GM13977 (cell line): ENCODE measurements around the gene MTFR1L.

Experiments used
- DNase-seq: peaks from one replicate; pipeline ENCODE4 v3.0.0; 2012; ENCODE audit warnings: low spot score
- in situ Hi-C: fragments of 300-500 bp; cut with MboI; formaldehyde crosslinking; loops from one replicate; pipeline ENCODE4 v1.12.0; 2022; ENCODE audit warnings: low sequenced_read_pairs, low pct_unique_long_range_greater_than_20kb, mixed read lengths, inconsistent platforms; ENCODE audit not compliant: unreplicated experiment
- TF ChIP-seq, protein P1 (sequence below): IDR thresholded peaks from 2 replicates; pipeline ENCODE4 v1.5.1; 2012; ENCODE audit warnings: mild to moderate bottlenecking, control low read depth; ENCODE audit not compliant: insufficient read depth; ENCODE audit errors: extremely low read depth, missing control alignments

Gene MTFR1L

DNA sequence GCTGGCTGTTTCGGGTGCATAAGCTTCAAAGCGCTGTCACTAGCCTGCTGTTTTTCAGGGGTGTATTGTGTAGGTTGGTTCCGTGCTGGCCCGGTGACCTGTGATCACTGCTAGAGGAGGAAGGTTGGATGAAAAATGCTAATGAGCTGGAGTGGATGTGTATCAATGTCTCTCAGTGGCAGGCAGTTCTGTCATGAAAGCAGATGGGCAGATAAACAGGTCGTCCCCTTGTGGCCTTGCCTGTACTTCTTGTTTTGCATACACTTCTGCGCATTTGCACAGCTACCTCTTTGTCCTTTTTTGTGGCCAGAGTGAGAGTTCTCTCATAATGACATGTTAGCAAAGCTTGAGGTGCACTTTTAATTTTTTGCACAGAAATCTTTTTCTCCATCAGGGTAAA, 16.8 kb upstream of the MTFR1L start:
- in situ Hi-C loops: no loop called here
- TF ChIP-seq, protein P1, sequence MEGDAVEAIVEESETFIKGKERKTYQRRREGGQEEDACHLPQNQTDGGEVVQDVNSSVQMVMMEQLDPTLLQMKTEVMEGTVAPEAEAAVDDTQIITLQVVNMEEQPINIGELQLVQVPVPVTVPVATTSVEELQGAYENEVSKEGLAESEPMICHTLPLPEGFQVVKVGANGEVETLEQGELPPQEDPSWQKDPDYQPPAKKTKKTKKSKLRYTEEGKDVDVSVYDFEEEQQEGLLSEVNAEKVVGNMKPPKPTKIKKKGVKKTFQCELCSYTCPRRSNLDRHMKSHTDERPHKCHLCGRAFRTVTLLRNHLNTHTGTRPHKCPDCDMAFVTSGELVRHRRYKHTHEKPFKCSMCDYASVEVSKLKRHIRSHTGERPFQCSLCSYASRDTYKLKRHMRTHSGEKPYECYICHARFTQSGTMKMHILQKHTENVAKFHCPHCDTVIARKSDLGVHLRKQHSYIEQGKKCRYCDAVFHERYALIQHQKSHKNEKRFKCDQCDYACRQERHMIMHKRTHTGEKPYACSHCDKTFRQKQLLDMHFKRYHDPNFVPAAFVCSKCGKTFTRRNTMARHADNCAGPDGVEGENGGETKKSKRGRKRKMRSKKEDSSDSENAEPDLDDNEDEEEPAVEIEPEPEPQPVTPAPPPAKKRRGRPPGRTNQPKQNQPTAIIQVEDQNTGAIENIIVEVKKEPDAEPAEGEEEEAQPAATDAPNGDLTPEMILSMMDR: no peak
- DNase-seq: peak; percentile 83

- TF ChIP-seq, protein P1: no peak
- no peak for DNase-seq
- in situ Hi-C loops: no loop called here
These were observed 16.4 kb upstream of the MTFR1L start for GRCh38 chr1:25803368-25803767.

GRCh38 chr1:25804244-25804963, 15.3 kb upstream of the MTFR1L start:
- in situ Hi-C loops: no loop called here
- peak; percentile 76 for DNase-seq

DNA sequence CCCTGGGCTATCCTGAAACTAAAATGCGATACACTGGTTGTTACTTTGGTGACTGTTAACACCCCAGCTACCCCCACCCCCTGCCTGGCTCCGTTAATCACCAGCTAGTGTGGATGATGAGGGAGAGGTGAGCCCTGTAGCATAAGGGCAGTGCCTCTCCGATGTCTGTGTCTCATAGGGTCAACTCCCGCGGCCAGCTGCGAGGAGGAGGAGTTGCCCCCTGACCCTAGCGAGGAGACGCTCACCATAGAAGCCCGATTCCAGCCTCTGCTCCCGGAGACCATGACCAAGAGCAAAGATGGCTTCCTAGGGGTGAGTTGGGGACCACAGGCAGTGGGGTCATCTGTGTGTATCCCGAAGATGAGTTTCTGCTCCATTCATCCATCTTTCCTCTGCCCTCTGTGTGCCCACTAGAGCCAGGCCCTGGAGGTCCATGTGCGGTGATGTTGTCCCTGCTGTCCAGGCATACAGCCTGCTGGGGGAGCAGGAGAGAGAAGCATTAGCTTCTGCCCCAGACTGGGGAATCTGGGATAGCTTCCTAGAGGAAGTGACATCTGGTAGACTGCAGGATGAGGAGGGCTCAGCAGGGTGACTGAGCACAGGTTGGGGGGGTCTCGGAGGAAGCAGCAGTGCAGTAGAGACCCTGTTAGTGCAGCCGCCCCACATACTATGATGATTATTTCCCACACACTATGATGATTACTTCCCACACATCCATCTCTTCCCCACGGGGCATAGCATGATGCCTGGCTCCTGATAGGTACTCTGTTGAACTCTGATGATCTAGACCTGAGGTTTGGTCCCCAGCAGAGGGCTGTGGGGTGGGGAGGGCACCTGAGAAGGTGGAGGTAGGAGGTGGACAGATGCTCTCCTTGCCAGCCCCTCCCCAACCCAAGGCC, 14.5 kb upstream of the MTFR1L start:
- TF ChIP-seq, protein P1: no peak
- no peak for DNase-seq
- in situ Hi-C loops: no loop called here

More at GRCh38 chr1:25804244-25804963, 15.3 kb upstream of the MTFR1L start:
- TF ChIP-seq, protein P1: no peak

DNA sequence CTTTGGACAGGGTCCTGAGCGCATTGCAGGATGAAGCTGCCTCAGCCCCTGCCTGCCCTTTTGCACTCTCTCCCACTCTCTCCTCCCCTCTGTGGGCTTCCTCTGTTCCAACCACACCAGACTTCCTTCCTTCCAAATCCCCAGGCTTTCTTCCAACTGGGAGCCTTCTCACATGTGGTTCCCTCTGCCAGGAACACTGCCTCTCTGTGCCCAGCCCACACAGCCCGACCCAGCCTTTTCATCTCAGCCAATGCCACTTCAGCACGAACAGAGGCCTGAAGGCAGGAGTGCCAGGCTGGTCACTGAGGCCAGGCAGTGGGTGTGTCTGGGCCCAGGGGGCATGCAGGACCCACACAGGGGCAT, 13.9 kb upstream of the MTFR1L start:
- TF ChIP-seq, protein P1: no peak
- in situ Hi-C loops: no loop called here
- DNase-seq: no peak

DNA sequence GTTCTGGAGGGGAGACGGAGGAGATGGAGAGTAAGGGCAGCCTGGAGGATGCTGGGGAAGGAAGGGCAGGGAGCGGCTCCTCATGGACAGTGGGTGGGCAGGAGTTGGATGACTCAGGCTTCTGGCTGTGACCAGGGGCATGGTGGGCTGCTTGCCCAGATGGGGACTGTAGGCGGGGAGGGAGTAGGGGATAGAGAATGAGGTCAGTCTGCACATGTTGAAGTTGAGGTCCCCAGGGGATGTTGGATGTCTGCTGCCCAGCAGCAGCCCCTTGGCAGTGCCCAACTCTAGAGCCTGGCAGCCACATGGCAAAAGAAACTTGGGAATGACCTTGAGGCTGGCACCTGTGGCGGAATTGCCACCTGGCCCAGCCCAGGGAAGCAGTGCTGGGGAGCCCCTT, 13.3 kb upstream of the MTFR1L start:
- TF ChIP-seq, protein P1: no peak
- no peak for DNase-seq
- in situ Hi-C loops: no loop called here
